Stimulated activated naive CD4-positive, alpha-beta T cell (primary cell): ENCODE results near the gene XIRP2.
"Not testable (repeated sequence)": the region's sequence is repeated elsewhere in the genome, so short reads cannot be mapped to it uniquely, and the experiment has no call there.

ENCODE experiments used
- DNase-seq, 6 experiments: peaks; one replicate each; lab custom pipeline; 2025; lab: John Stamatoyannopoulos, UW

Gene XIRP2

GRCh38 chr2:167198009-167198408, 309.7 kb downstream of the XIRP2 start:
- no peak for DNase-seq

GRCh38 chr2:167198576-167198975, 310.3 kb downstream of the XIRP2 start:
- no peak for DNase-seq

- DNase-seq: no peak
Observed at GRCh38 chr2:167200019-167200418, 311.7 kb downstream of the XIRP2 start.

- DNase-seq: no peak
Observed at GRCh38 chr2:167209784-167210183, 321.5 kb downstream of the XIRP2 start.

GRCh38 chr2:167212014-167212648, 323.9 kb downstream of the XIRP2 start:
- DNase-seq: peak in 2 of 6 experiments; percentile 11 to 34

- DNase-seq: no peak
Observed at GRCh38 chr2:167215595-167215994, 327.3 kb downstream of the XIRP2 start.

- DNase-seq: no peak
Observed at GRCh38 chr2:167237478-167237877, 349.2 kb downstream of the XIRP2 start.

- no peak for DNase-seq
Observed at GRCh38 chr2:167240671-167241070, 352.4 kb downstream of the XIRP2 start.

- no peak for DNase-seq
Observed at GRCh38 chr2:167249197-167249596, 360.9 kb downstream of the XIRP2 start.

- DNase-seq: no peak
Observed at GRCh38 chr2:167253025-167253424, 364.7 kb downstream of the XIRP2 start.

GRCh38 chr2:167254721-167255120, 366.4 kb downstream of the XIRP2 start:
- no peak for DNase-seq

- no peak for DNase-seq
Observed at GRCh38 chr2:167258712-167259111, 370.4 kb downstream of the XIRP2 start.

GRCh38 chr2:167264380-167264779, 376.1 kb downstream of the XIRP2 start:
- DNase-seq: no peak

GRCh38 chr2:167265004-167265403, 376.7 kb downstream of the XIRP2 start:
- no peak for DNase-seq

- no peak for DNase-seq
Observed at GRCh38 chr2:167265722-167266121, 377.4 kb downstream of the XIRP2 start.

GRCh38 chr2:167268245-167268644, 380.0 kb downstream of the XIRP2 start:
- DNase-seq: not testable (repeated sequence)

GRCh38 chr2:167271932-167272331, 383.7 kb downstream of the XIRP2 start:
- DNase-seq: no peak

- DNase-seq: no peak
Observed at GRCh38 chr2:167275046-167275445, 386.8 kb downstream of the XIRP2 start.

- no peak for DNase-seq
Observed at GRCh38 chr2:167279810-167280209, 391.5 kb downstream of the XIRP2 start.

GRCh38 chr2:167287212-167287611, 398.9 kb downstream of the XIRP2 start:
- DNase-seq: no peak

GRCh38 chr2:167289651-167290410, 401.6 kb downstream of the XIRP2 start:
- no peak for DNase-seq

- DNase-seq: peak in 5 of 6 experiments; percentile 0 to 47 (median 31)
Observed at GRCh38 chr2:167292430-167293171, 404.3 kb downstream of the XIRP2 start, which contains the start of gene B3GALT1. B3GALT1 (plus strand) TSS chr2:167293001.
